Loucy (cell line): ENCODE results near the gene CAPN9.

ENCODE experiments used
- H2AFZ ChIP-seq: fragments of 200-600 bp; sonication (generic); 2 replicates; pipeline ENCODE4 v1.6.0; 2016; ENCODE audit warnings: antibody characterized with exemption, mild to moderate bottlenecking, low read length, moderate library complexity
- H3F3A ChIP-seq: fragments of 200-600 bp; 2 replicates; pipeline ENCODE4 v1.6.0; 2016; ENCODE audit warnings: antibody characterized with exemption, low read depth, mild to moderate bottlenecking
- H3K27me3 ChIP-seq: fragments of 200-600 bp; sonication (generic); 2 replicates; pipeline ENCODE4 v1.6.1; 2014; ENCODE audit warnings: low read length, mild to moderate bottlenecking; ENCODE audit not compliant: insufficient read depth, poor library complexity, severe bottlenecking
- H3K36me3 ChIP-seq: fragments of 200-600 bp; sonication (generic); 2 replicates; pipeline ENCODE4 v1.6.1; 2016; ENCODE audit warnings: low read length; ENCODE audit not compliant: insufficient read depth
- H3K4me1 ChIP-seq: fragments of 200-600 bp; sonication (generic); 2 replicates; pipeline ENCODE4 v1.5.1; 2014; ENCODE audit warnings: low read length, mild to moderate bottlenecking; ENCODE audit not compliant: insufficient read depth, poor library complexity, severe bottlenecking
- H3K4me2 ChIP-seq: fragments of 200-600 bp; sonication (generic); 2 replicates; pipeline ENCODE4 v1.6.0; 2014; ENCODE audit warnings: antibody characterized with exemption, low read length, low read depth, mild to moderate bottlenecking; ENCODE audit not compliant: poor library complexity, severe bottlenecking
- H3K4me3 ChIP-seq: fragments of 200-600 bp; sonication (generic); 2 replicates; pipeline ENCODE4 v1.5.1; 2014; ENCODE audit warnings: low read length, mild to moderate bottlenecking, mixed read lengths; ENCODE audit not compliant: poor library complexity, severe bottlenecking
- H3K79me2 ChIP-seq: fragments of 200-600 bp; sonication (generic); 2 replicates; pipeline ENCODE4 v1.6.1; 2014; ENCODE audit warnings: low read length; ENCODE audit not compliant: insufficient read depth
- H3K9ac ChIP-seq: fragments of 200-600 bp; sonication (generic); 2 replicates; pipeline ENCODE4 v1.6.0; 2014; ENCODE audit warnings: mild to moderate bottlenecking, low read depth, low read length, moderate library complexity; ENCODE audit not compliant: poor library complexity, severe bottlenecking
- H3K9me2 ChIP-seq: fragments of 200-600 bp; sonication (generic); replicated peaks from 2 replicates; pipeline ENCODE4 v1.6.1; 2016; ENCODE audit warnings: low read depth, low read length, mixed read lengths
- H3K9me3 ChIP-seq: fragments of 200-600 bp; sonication (generic); 2 replicates; pipeline ENCODE4 v1.6.1; 2014; ENCODE audit warnings: mild to moderate bottlenecking, antibody characterized with exemption, low read length, low read depth; ENCODE audit not compliant: insufficient read depth
- H4K20me1 ChIP-seq: fragments of 200-600 bp; sonication (generic); 2 replicates; pipeline ENCODE4 v1.6.0; 2014; ENCODE audit warnings: antibody characterized with exemption, low read length, mild to moderate bottlenecking; ENCODE audit not compliant: insufficient read depth, poor library complexity, severe bottlenecking
- CTCF ChIP-seq: fragments of 200-600 bp; sonication (generic); conservative IDR thresholded peaks from 2 replicates; pipeline ENCODE4 v1.5.1; 2014; ENCODE audit warnings: mild to moderate bottlenecking, antibody characterized with exemption, low read length
- EZH2phosphoT487 ChIP-seq: fragments of 200-600 bp; IDR thresholded peaks from 2 replicates; pipeline ENCODE4 v1.6.1; 2018; ENCODE audit warnings: antibody characterized with exemption, mild to moderate bottlenecking, moderate library complexity, borderline replicate concordance

CAPN9 gene

GRCh38 chr1:230701895-230702768 is 45.1 kb upstream of the CAPN9 start:
- Histone ChIP-seq H3K4me1 (no peaks in the 10 kb centered on the region), H3F3A (no peaks in the 10 kb centered on the region), H3K36me3 (no peaks in the 10 kb centered on the region), H3K27me3 (no peaks in the 10 kb centered on the region), H3K4me2 (no peak overlapping the region), H3K9ac (no peak overlapping the region), H4K20me1 (no peaks in the 10 kb centered on the region), H2AFZ (no peak overlapping the region), H3K9me2 (no peaks in the 10 kb centered on the region), H3K4me3 (no peak overlapping the region), H3K9me3 (no peaks in the 10 kb centered on the region), H3K79me2 (no peaks in the 10 kb centered on the region)
- TF ChIP-seq EZH2phosphoT487 (no peak), CTCF (no peak)

GRCh38 chr1:230702934-230703678 is 44.1 kb upstream of the CAPN9 start:
- no peak for TF ChIP-seq CTCF
- no peak for TF ChIP-seq EZH2phosphoT487

GRCh38 chr1:230703679-230704385 is 43.4 kb upstream of the CAPN9 start:
- no peaks in the 10 kb centered on the region for H3K27me3 ChIP-seq
- TF ChIP-seq EZH2phosphoT487 (no peak), CTCF (no peak)
- no peaks in the 10 kb centered on the region for H3F3A ChIP-seq
- no peaks in the 10 kb centered on the region for H3K4me1 ChIP-seq
- no peak overlapping the region for H2AFZ ChIP-seq
- no peak overlapping the region for H3K4me3 ChIP-seq
- no peaks in the 10 kb centered on the region for H3K9me2 ChIP-seq
- H3K9ac ChIP-seq: no peak overlapping the region
- no peaks in the 10 kb centered on the region for H4K20me1 ChIP-seq
- H3K36me3 ChIP-seq: no peaks in the 10 kb centered on the region
- no peaks in the 10 kb centered on the region for H3K79me2 ChIP-seq
- no peaks in the 10 kb centered on the region for H3K9me3 ChIP-seq
- no peak overlapping the region for H3K4me2 ChIP-seq

More at GRCh38 chr1:230702934-230703678, 44.1 kb upstream of the CAPN9 start:
- Histone ChIP-seq H3F3A (no peaks in the 10 kb centered on the region), H3K9ac (no peak overlapping the region), H3K4me1 (no peaks in the 10 kb centered on the region), H3K9me2 (no peaks in the 10 kb centered on the region), H3K36me3 (no peaks in the 10 kb centered on the region), H3K4me3 (no peak overlapping the region), H4K20me1 (no peaks in the 10 kb centered on the region), H2AFZ (no peak overlapping the region), H3K79me2 (no peaks in the 10 kb centered on the region), H3K9me3 (no peaks in the 10 kb centered on the region), H3K4me2 (no peak overlapping the region), H3K27me3 (no peaks in the 10 kb centered on the region)
